ENCODE measurements around the gene BRCA2.

- TF ChIP-seq CTCF (IDR thresholded peaks at IDR 0.05; ENCODE audit: insufficient read depth, low read length, poor library complexity, severe bottlenecking) = no peak
- no peak for TF ChIP-seq EZH2phosphoT487 (conservative IDR thresholded peaks at IDR 0.05; ENCODE audit: low read length)
These were observed 9.7 kb upstream of the BRCA2 start for GRCh38 chr13:32305646-32306045.

Data from SU-DHL-6 (cell line).